Ovary (tissue), 3 donors: ENCODE results near the gene EPHA5.

Experiments
- EP300 ChIP-seq: sonication (generic); formaldehyde crosslinking; IDR thresholded peaks from one replicate; pipeline ENCODE4 v1.6.1; 2017; ENCODE audit warnings: antibody characterized with exemption
- TF ChIP-seq, protein P1 (sequence below), 3 donors: fragments of 450-650 bp in 2 of 3; fragments of 200-600 bp in 1 of 3; IDR thresholded peaks; one replicate each; pipeline versions ENCODE4 v1.5.1 to v1.8.0; 2016 to 2022; ENCODE audit warnings: antibody characterized with exemption in 3 of 3, mild to moderate bottlenecking in 1 of 3
- donor health status: DM: no; HTN: no; CAD: no.

DNA sequence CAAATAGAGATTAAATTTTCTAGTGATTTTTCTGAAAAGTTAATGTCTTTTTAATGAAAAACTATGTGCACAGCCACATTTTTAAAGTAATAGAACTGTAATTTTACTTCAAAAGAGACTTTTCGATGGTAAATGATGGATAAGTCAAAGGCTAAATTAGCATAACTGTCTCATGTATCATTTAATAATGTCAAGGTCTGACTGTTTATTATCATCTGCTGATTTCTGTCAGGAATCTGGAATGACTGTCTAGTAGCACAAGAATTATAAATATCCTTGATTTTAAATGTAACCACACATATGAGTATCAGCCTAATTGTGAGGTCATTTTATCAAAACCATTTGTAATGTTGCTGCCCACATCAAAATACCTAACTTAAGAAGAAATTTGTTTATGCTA is 333.8 kb downstream of the EPHA5 start:
- TF ChIP-seq EP300: no peak
- TF ChIP-seq, protein P1, sequence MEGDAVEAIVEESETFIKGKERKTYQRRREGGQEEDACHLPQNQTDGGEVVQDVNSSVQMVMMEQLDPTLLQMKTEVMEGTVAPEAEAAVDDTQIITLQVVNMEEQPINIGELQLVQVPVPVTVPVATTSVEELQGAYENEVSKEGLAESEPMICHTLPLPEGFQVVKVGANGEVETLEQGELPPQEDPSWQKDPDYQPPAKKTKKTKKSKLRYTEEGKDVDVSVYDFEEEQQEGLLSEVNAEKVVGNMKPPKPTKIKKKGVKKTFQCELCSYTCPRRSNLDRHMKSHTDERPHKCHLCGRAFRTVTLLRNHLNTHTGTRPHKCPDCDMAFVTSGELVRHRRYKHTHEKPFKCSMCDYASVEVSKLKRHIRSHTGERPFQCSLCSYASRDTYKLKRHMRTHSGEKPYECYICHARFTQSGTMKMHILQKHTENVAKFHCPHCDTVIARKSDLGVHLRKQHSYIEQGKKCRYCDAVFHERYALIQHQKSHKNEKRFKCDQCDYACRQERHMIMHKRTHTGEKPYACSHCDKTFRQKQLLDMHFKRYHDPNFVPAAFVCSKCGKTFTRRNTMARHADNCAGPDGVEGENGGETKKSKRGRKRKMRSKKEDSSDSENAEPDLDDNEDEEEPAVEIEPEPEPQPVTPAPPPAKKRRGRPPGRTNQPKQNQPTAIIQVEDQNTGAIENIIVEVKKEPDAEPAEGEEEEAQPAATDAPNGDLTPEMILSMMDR (IDR thresholded peaks at IDR 0.05): no peak
